ENCODE measurements around the gene LUC7L.
"Not testable (repeated sequence)": the region's sequence is repeated elsewhere in the genome, so short reads cannot be mapped to it uniquely, and the experiment has no call there.

The LUC7L gene

GRCh38 chr16:228151-228851 lies 948 bp downstream of the LUC7L start:
- no peak for DNase-seq

DNA sequence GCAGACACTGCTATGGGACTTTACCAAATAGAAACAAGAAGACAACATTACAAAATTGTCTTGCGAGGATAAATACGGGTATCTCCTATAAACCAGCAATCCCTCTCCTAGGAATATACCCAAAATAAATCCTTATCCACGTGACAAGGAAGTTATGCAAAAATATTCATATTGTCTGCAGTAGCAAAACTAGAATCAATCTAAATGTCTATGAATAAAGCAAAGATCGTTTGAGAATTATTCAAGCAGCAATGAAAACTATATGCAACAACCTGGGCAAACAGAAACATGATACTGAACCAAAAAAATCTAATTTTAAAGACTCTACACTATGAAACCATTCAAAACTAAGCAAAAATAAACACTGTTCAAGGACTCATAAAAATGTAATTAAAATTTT lies 9.2 kb downstream of the LUC7L start:
- DNase-seq: no peak

- no peak for DNase-seq
Observed at GRCh38 chr16:212999-213398, 16.2 kb downstream of the LUC7L start.

- DNase-seq: not testable (repeated sequence)
Observed at GRCh38 chr16:211631-212180, 17.5 kb downstream of the LUC7L start.

- not testable (repeated sequence) for DNase-seq
Observed at GRCh38 chr16:209359-209758, 19.9 kb downstream of the LUC7L start.

- not testable (repeated sequence) for DNase-seq
Observed at GRCh38 chr16:204046-204445, 25.2 kb downstream of the LUC7L start.

DNA sequence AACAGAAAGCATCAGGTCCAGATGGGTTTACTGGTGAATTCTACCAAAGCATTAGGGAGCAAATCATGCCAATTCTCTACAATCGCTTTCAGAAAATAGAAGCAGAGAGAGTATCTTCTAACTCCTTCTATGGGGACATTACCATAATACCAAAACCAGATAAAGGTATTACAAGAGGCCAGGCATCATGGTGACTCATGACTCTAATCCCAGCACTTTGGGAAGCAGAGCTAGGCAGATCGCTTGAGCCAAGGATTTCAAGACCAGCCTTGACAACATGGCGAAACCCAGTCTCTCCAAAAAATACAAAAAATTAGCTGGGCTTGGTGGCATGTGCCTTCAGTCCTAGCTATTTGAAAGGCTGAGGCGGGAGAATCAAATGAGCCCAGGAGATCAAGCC lies 26.0 kb downstream of the LUC7L start:
- DNase-seq: no peak

- DNase-seq: no peak
Observed at GRCh38 chr16:200388-200787, 28.9 kb downstream of the LUC7L start.

DNA sequence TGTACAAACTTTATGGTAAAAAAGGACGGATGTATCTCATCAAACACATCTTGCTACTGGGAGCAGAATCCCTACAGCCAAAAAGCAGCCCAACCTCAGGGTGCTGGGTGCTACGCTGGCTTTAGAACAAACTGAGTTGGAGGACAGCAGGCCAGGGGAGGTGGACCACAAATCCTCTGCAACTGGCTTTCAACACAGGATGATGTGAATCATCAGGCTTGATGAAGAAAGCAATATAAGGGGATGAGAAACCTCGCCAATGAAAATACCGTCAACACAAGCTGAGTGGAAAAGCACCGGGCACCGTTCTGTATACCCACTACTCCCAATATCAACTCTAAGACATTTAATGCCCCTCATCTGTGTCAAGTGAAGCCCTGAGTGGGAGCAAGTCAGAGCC lies 34.7 kb downstream of the LUC7L start:
- DNase-seq: no peak

DNA sequence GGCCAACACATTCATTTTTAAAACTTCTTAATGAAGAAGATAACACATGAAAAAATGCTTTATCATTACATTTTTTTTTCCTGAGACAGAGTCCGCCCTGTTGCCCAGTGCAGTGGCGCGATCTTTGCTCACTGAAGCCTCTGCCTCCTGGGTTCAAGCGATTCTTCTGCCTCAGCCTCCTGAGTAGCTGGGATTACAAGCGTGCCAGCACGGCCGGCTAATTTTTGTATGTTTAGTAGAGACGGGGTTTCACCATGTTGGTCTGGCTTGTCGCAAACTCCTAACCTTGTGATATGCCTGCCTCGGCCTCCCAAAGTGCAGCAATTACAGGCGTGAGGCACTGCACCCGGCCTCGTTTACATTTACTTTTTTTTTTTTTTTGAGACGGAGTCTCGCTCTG lies 35.8 kb downstream of the LUC7L start:
- DNase-seq: no peak

GRCh38 chr16:192686-193085 lies 36.6 kb downstream of the LUC7L start:
- DNase-seq: no peak

DNA sequence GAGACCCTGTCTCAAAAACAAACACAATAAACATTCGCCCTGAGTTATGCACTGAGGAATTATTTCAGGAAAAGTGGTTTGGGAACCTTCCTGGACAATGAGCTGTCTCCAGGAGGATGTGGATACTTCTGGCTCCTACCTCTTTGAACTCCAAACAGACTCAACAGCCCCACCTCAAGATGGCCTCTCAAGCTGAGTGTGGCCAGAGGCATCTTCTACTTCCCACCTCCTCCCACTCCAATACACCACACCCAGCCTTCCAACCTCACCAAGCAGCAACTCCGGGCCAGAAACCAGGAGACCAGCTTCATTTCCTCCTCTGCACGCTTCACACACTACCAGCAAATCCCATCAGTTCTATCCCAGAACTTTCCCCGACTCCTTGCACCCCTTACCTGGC lies 37.4 kb downstream of the LUC7L start:
- DNase-seq: no peak

DNA sequence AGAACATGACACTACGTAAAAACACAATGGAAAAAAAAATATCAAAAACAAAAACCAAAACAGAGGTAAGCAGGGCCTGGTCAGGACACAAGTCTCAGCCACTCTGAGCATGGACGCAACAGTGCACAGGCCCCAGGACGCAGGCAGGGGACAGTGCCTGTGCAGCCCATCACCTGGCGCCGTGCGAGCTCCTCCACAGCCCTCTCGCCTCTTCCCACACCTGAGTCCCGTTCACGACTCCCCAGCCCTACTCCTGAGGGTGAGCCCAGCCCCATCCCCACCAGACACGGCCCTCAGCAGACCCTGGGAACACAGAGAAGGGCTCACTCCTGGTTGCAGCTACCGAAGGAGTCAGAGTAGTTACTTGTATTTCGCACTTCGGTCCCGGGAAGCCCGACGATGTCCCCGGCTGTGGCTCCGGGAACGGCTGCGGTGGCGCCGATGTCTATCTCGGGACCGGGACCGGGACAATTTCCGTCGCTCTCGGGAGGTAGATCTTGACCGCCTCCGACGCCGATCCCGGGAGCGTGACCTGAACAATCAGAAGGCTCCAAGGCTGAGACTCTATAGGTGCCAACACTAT lies 39.6 kb downstream of the LUC7L start:
- no peak for DNase-seq

GRCh38 chr16:188674-189073 lies 40.6 kb downstream of the LUC7L start:
- DNase-seq: no peak

DNA sequence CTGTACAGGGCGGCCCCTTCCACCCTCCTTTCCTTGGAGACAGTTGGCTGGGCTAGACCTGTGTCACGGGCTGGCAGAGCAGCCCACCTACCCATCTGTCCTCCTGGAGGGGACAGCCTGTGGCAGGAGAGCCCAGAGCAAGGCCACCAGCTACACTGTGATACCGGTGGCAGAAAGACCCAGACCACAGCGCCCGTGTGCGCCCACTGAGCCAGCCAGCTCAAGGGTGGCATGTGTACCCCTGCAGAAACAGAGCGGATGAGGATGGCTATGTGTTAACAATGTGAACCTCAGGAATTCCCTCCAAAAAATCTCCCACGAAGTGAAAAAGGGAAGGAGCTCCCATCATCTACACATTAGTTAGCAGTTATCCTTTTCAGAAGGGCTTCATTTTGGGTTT lies 41.9 kb downstream of the LUC7L start:
- no peak for DNase-seq

GRCh38 chr16:185691-186090 lies 43.6 kb downstream of the LUC7L start:
- no peak for DNase-seq

GRCh38 chr16:185213-185612 lies 44.0 kb downstream of the LUC7L start:
- DNase-seq: no peak

DNA sequence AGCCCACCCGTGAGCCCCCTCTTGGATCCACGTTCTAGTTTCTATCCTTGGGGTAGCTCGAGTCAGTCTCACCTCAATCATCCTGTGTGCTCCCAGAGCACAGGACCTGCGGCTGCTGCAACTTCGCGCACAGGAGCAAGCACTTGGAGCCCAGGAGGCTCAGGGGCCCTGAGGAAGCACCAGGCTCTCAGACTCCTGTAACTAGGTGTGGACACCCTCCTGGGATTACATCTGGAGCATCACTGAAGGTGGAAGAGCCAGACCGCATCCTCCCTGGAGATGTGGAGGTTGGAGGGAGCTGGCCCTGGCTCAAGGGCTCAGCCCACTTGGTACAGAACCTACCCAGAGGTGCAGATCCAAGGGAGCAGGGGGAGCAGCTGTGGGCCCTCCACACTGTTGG lies 46.2 kb downstream of the LUC7L start:
- DNase-seq: no peak

GRCh38 chr16:181565-182021 lies 47.7 kb downstream of the LUC7L start:
- DNase-seq: no peak

GRCh38 chr16:180681-181564 lies 48.3 kb downstream of the LUC7L start:
- peak; percentile 87 for DNase-seq

- peak; percentile 30 for DNase-seq
Observed at GRCh38 chr16:180101-180675, 49.1 kb downstream of the LUC7L start, which contains the start of gene HBQ1. HBQ1 (plus strand) TSS chr16:180459; CDS start chr16:180487, 28 bp downstream.

- DNase-seq: no peak
Observed at GRCh38 chr16:179211-180092, 49.8 kb downstream of the LUC7L start.

Data from activated CD4-positive, alpha-beta T cell treated with anti-CD3 and anti-CD28 coated beads, Interleukin-2, amount 50 U/mL, for 1 hour (primary cell).